HuH-7.5 (cell line): ENCODE data around the gene SBF1.
"Not testable (repeated sequence)": the region's sequence is repeated elsewhere in the genome, so short reads cannot be mapped to it uniquely, and the experiment has no call there.

Source experiments
- DNase-seq: peaks from one replicate; pipeline ENCODE4 v3.0.0; 2011; ENCODE audit warnings: low spot score

The SBF1 gene

GRCh38 chr22:50443801-50444625 is 30.8 kb downstream of the SBF1 start:
- DNase-seq: no peak

- DNase-seq: no peak
Observed at GRCh38 chr22:50443197-50443596, 31.6 kb downstream of the SBF1 start.

GRCh38 chr22:50441428-50441993 is 33.3 kb downstream of the SBF1 start:
- no peak for DNase-seq

GRCh38 chr22:50440544-50441249 is 34.1 kb downstream of the SBF1 start:
- DNase-seq: no peak

- DNase-seq: no peak
Observed at GRCh38 chr22:50439871-50440331, 34.9 kb downstream of the SBF1 start.

- DNase-seq: no peak
Observed at GRCh38 chr22:50439314-50439870, 35.4 kb downstream of the SBF1 start.

- no peak for DNase-seq
Observed at GRCh38 chr22:50438305-50439275, 36.2 kb downstream of the SBF1 start.

- no peak for DNase-seq
Observed at GRCh38 chr22:50437511-50438304, 37.1 kb downstream of the SBF1 start.

- no peak for DNase-seq
Observed at GRCh38 chr22:50436841-50437341, 37.9 kb downstream of the SBF1 start.

GRCh38 chr22:50436015-50436830 is 38.6 kb downstream of the SBF1 start:
- no peak for DNase-seq

- no peak for DNase-seq
Observed at GRCh38 chr22:50435291-50436014, 39.4 kb downstream of the SBF1 start.

- no peak for DNase-seq
Observed at GRCh38 chr22:50434849-50435248, 40.0 kb downstream of the SBF1 start.

GRCh38 chr22:50432877-50433510 is 41.8 kb downstream of the SBF1 start:
- not testable (repeated sequence) for DNase-seq

GRCh38 chr22:50432131-50432876 is 42.5 kb downstream of the SBF1 start:
- DNase-seq: no peak

- DNase-seq: no peak
Observed at GRCh38 chr22:50425179-50425916, 49.5 kb downstream of the SBF1 start.

- DNase-seq: no peak
Observed at GRCh38 chr22:50423956-50424355, 50.9 kb downstream of the SBF1 start.
